ENCODE data around the gene BCAM. TPM values are rescaled to one million over a fixed set of nuclear protein-coding genes. Genes with fewer than 3 reads are reported as not detected.
A peak's percentile ranks its signal among the peaks of the same experiment; 100 is the strongest.

BCAM gene
- total and polyA plus RNA-seq, 12 donors, result 5.1 to 81.1 (median 44.7) TPM

- Histone ChIP-seq H3K4me1 (replicated peaks in 1 of 2) (peaks cover 16 to 18% of the 10 kb centered on the region in 2 donors), H3K27ac (peak overlapping the region in 3 of 5 donors; percentile 34 to 84 (median 36)), H3K9me3 (replicated peaks in 1 of 3) (no peaks in the 10 kb centered on the region), H3K4me3 (peak overlapping the region in 1 of 4 donors; percentile 78), H3K27me3 (no peaks in the 10 kb centered on the region), H3K36me3 (replicated peaks in 1 of 2) (no peaks in the 10 kb centered on the region)
- DNase-seq, result peak in 6 of 7 donors; percentile 34 to 52 (median 42)
- intact Hi-C loops (cut with DNase I), result no loop called here
- 25 to 29% (median 27%) methylated on average over 12 to 14 of the region's 14 CpGs for WGBS, 4 donors
- TF ChIP-seq POLR2A (IDR thresholded peaks at IDR 0.05), result no peak
- peak in 4 of 6 experiments; percentile 26 to 40 (median 38) for TF ChIP-seq CTCF (IDR thresholded peaks at IDR 0.05)
These were observed 1.0 kb upstream of the BCAM start for GRCh38 chr19:44807652-44808462.

- Histone ChIP-seq H3K27ac (peak overlapping the region in 1 of 5 donors; percentile 17), H3K36me3 (replicated peaks in 1 of 2) (peaks cover 0 to 4% of the 10 kb centered on the region in 2 donors), H3K27me3 (no peaks in the 10 kb centered on the region), H3K4me3 (peak overlapping the region in 1 of 4 donors; percentile 78), H3K4me1 (replicated peaks in 1 of 2) (peaks cover 16 to 18% of the 10 kb centered on the region in 2 donors), H3K9me3 (replicated peaks in 1 of 3) (no peaks in the 10 kb centered on the region)
- WGBS, 4 donors, result 47 to 59% (median 49%) methylated on average over 3 to 7 of the region's 7 CpGs
- DNase-seq, result no peak
- intact Hi-C loops (cut with DNase I), result no loop called here
- TF ChIP-seq CTCF (IDR thresholded peaks at IDR 0.05) (no peak), POLR2A (IDR thresholded peaks at IDR 0.05) (no peak)
These were observed 802 bp downstream of the BCAM start for GRCh38 chr19:44809577-44810233.

GRCh38 chr19:44810234-44811121 lies 1.6 kb downstream of the BCAM start:
- no peak for DNase-seq
- Histone ChIP-seq H3K36me3 (replicated peaks in 1 of 2) (peaks cover 0 to 4% of the 10 kb centered on the region in 2 donors), H3K27me3 (no peaks in the 10 kb centered on the region), H3K4me1 (replicated peaks in 1 of 2) (peaks cover 16 to 18% of the 10 kb centered on the region in 2 donors), H3K9me3 (replicated peaks in 1 of 3) (no peaks in the 10 kb centered on the region), H3K4me3 (no peak overlapping the region), H3K27ac (no peak overlapping the region)
- intact Hi-C loops (cut with DNase I), result no loop called here
- TF ChIP-seq POLR2A (IDR thresholded peaks at IDR 0.05) (no peak), CTCF (IDR thresholded peaks at IDR 0.05) (no peak)
- WGBS, 4 donors, result 83 to 90% (median 87%) methylated on average over 13 of the region's 13 CpGs

- Histone ChIP-seq H3K36me3 (replicated peaks in 1 of 2) (peaks cover 0 to 4% of the 10 kb centered on the region in 2 donors), H3K27ac (no peak overlapping the region), H3K27me3 (no peaks in the 10 kb centered on the region), H3K4me3 (no peak overlapping the region), H3K9me3 (replicated peaks in 1 of 3) (no peaks in the 10 kb centered on the region), H3K4me1 (replicated peaks in 1 of 2) (peaks cover 16 to 18% of the 10 kb centered on the region in 2 donors)
- TF ChIP-seq CTCF (IDR thresholded peaks at IDR 0.05) (no peak), POLR2A (IDR thresholded peaks at IDR 0.05) (no peak)
- no peak for DNase-seq
- WGBS, 4 donors, result 71 to 96% (median 94%) methylated on average over 2 to 7 of the region's 7 CpGs
- intact Hi-C loops (cut with DNase I), result no loop called here
These were observed 2.2 kb downstream of the BCAM start for GRCh38 chr19:44811122-44811419.
